NCI-H187 (cell line): ENCODE measurements around the gene FGF18.

ENCODE experiments used
- DNase-seq, 2 experiments: peaks; one replicate each; lab custom pipeline; 2025; lab: John Stamatoyannopoulos, UW

The FGF18 gene

GRCh38 chr5:171422902-171423663, 3.6 kb downstream of the FGF18 start:
- DNase-seq, result no peak

- no peak for DNase-seq
Measured at GRCh38 chr5:171424726-171425125, 5.3 kb downstream of the FGF18 start.

- no peak for DNase-seq
Measured at GRCh38 chr5:171425596-171426244, 6.3 kb downstream of the FGF18 start.

- DNase-seq, result no peak
Measured at GRCh38 chr5:171426266-171426665, 6.8 kb downstream of the FGF18 start.

GRCh38 chr5:171426680-171427079, 7.2 kb downstream of the FGF18 start:
- DNase-seq, result no peak

- no peak for DNase-seq
Measured at GRCh38 chr5:171427318-171428167, 8.1 kb downstream of the FGF18 start.

GRCh38 chr5:171428168-171428696, 8.8 kb downstream of the FGF18 start:
- DNase-seq, result no peak

GRCh38 chr5:171428809-171429542, 9.5 kb downstream of the FGF18 start:
- no peak for DNase-seq

- DNase-seq, result no peak
Measured at GRCh38 chr5:171429543-171429910, 10.1 kb downstream of the FGF18 start.

GRCh38 chr5:171431251-171431777, 11.9 kb downstream of the FGF18 start:
- no peak for DNase-seq

- no peak for DNase-seq
Measured at GRCh38 chr5:171432076-171432475, 12.6 kb downstream of the FGF18 start.

- DNase-seq, result no peak
Measured at GRCh38 chr5:171432583-171433351, 13.3 kb downstream of the FGF18 start.

- no peak for DNase-seq
Measured at GRCh38 chr5:171433352-171433698, 13.9 kb downstream of the FGF18 start.

GRCh38 chr5:171433982-171434676, 14.7 kb downstream of the FGF18 start:
- DNase-seq, result no peak

GRCh38 chr5:171434874-171435273, 15.4 kb downstream of the FGF18 start:
- DNase-seq, result no peak

GRCh38 chr5:171435908-171436307, 16.5 kb downstream of the FGF18 start:
- no peak for DNase-seq

GRCh38 chr5:171436804-171437285, 17.4 kb downstream of the FGF18 start:
- DNase-seq, result no peak

GRCh38 chr5:171437286-171437821, 17.9 kb downstream of the FGF18 start:
- no peak for DNase-seq

- no peak for DNase-seq
Measured at GRCh38 chr5:171438738-171439137, 19.3 kb downstream of the FGF18 start.
